Measurements from ENCODE around the gene MOSPD3. TPM values are rescaled to one million over a fixed set of nuclear protein-coding genes. Genes with fewer than 3 reads are reported as not detected.

Gene MOSPD3
- total RNA-seq, 4 donors from 2014 or later: 7.6 to 22.4 (median 15.5) TPM

- intact Hi-C loops (cut with DNase I): no loop called here
- Histone ChIP-seq H3K4me1 (peaks cover 12 to 35% (median 19%) of the 10 kb centered on the region in 3 donors), H3K27me3 (peaks cover 0 to 17% (median 0%) of the 10 kb centered on the region in 4 donors), H3K4me3 (no peak overlapping the region), H3K9me3 (no peaks in the 10 kb centered on the region), H3K36me3 (peaks cover 33 to 51% (median 35%) of the 10 kb centered on the region in 3 donors), H3K27ac (no peak overlapping the region)
- WGBS, 2 donors: 90 to 100% methylated on average over 1 to 2 of the region's 30 CpGs
- DNase-seq: no peak
- TF ChIP-seq POLR2A (IDR thresholded peaks at IDR 0.05) (no peak), CTCF (IDR thresholded peaks at IDR 0.05) (no peak)
Observed at GRCh38 chr7:100572949-100573675, 39.2 kb upstream of the MOSPD3 start.

- intact Hi-C loops (cut with DNase I): no loop called here
- no CpG with 5 or more reads among the region's 70 CpGs for WGBS, 2 donors
Observed at GRCh38 chr7:100573691-100574361, 38.5 kb upstream of the MOSPD3 start, which contains the start of gene SAP25. Gene SAP25 (minus strand): TSS chr7:100573900. CDS start chr7:100573742, 158 bp downstream.

GRCh38 chr7:100574362-100575205 is 37.8 kb upstream of the MOSPD3 start:
- no peak for DNase-seq
- H3K27me3 ChIP-seq: peaks cover 0 to 17% (median 0%) of the 10 kb centered on the region in 4 donors
- H3K27ac ChIP-seq: no peak overlapping the region
- no peak for TF ChIP-seq POLR2A (IDR thresholded peaks at IDR 0.05)
- no peak for TF ChIP-seq CTCF (IDR thresholded peaks at IDR 0.05)
- intact Hi-C loops (cut with DNase I): no loop called here
- no peak overlapping the region for H3K4me3 ChIP-seq
- WGBS, 2 donors: 91 to 95% methylated on average over 29 to 31 of the region's 44 CpGs
- H3K9me3 ChIP-seq: no peaks in the 10 kb centered on the region
- peaks cover 40 to 65% (median 44%) of the 10 kb centered on the region in 3 donors for H3K36me3 ChIP-seq
- peaks cover 8 to 20% (median 14%) of the 10 kb centered on the region in 3 donors for H3K4me1 ChIP-seq

More at GRCh38 chr7:100573691-100574361, 38.5 kb upstream of the MOSPD3 start, which contains the start of gene SAP25:
- Histone ChIP-seq H3K27ac (no peak within 1 kb of the TSS), H3K27me3 (peaks cover 0 to 17% (median 0%) of the 10 kb centered on the region in 4 donors), H3K9me3 (no peaks in the 10 kb centered on the region), H3K4me3 (no peak within 1 kb of the TSS), H3K4me1 (peaks cover 12 to 28% (median 19%) of the 10 kb centered on the region in 3 donors), H3K36me3 (peaks cover 40 to 58% (median 40%) of the 10 kb centered on the region in 3 donors)
- TF ChIP-seq POLR2A (IDR thresholded peaks at IDR 0.05): no peak
- no peak for TF ChIP-seq CTCF (IDR thresholded peaks at IDR 0.05)
- DNase-seq: no peak

GRCh38 chr7:100575206-100575631 is 37.1 kb upstream of the MOSPD3 start:
- WGBS, 2 donors: 74 to 77% methylated on average over 8 to 10 of the region's 14 CpGs
- Histone ChIP-seq H3K27me3 (peaks cover 0 to 12% (median 0%) of the 10 kb centered on the region in 4 donors), H3K9me3 (no peaks in the 10 kb centered on the region), H3K4me3 (no peak overlapping the region), H3K36me3 (peaks cover 45 to 72% (median 50%) of the 10 kb centered on the region in 3 donors), H3K27ac (no peak overlapping the region), H3K4me1 (peaks cover 2 to 14% (median 8%) of the 10 kb centered on the region in 3 donors)
- TF ChIP-seq POLR2A (IDR thresholded peaks at IDR 0.05) (no peak), CTCF (IDR thresholded peaks at IDR 0.05) (no peak)
- intact Hi-C loops (cut with DNase I): no loop called here
- no peak for DNase-seq

Data from esophagus squamous epithelium (tissue), 5 donors.